Calu3 (cell line): Measurements from ENCODE around the gene RCHY1. TPM values are rescaled to one million over a fixed set of nuclear protein-coding genes. Genes with fewer than 3 reads are reported as not detected.

ENCODE experiments used
- BruUV-seq: library from RNA; stranded (reverse); fragments of 400-500 nt; replicated peaks from 2 replicates; lab custom pipeline; 2021; lab: Mats Ljungman, UMichigan
- CTCF ChIA-PET: fragments of 300-600 bp; sonication (Branson Sonifier 250); formaldehyde crosslinking; loops from one replicate; lab custom pipeline; 2022; ENCODE audit warnings: antibody characterized with exemption; lab: Charles Lee
- DNase-seq: peaks from one replicate; pipeline ENCODE4 v3.0.0; 2022
- H3K27ac Mint-ChIP-seq: one replicate; pipeline ENCODE4 v1.8.0; 2022; ENCODE audit warnings: mixed read lengths; ENCODE audit not compliant: unreplicated experiment
- H3K27me3 Mint-ChIP-seq: one replicate; pipeline ENCODE4 v1.8.0; 2022; ENCODE audit warnings: mixed read lengths; ENCODE audit not compliant: unreplicated experiment
- H3K36me3 Mint-ChIP-seq: one replicate; pipeline ENCODE4 v1.8.0; 2022; ENCODE audit warnings: mild to moderate bottlenecking, moderate library complexity, mixed read lengths; ENCODE audit not compliant: insufficient read depth, unreplicated experiment
- H3K4me1 Mint-ChIP-seq: one replicate; pipeline ENCODE4 v1.8.0; 2022; ENCODE audit warnings: mild to moderate bottlenecking, low read depth, mixed read lengths; ENCODE audit not compliant: unreplicated experiment
- H3K4me3 Mint-ChIP-seq: one replicate; pipeline ENCODE4 v1.8.0; 2022; ENCODE audit warnings: mild to moderate bottlenecking, low read depth, moderate library complexity, mixed read lengths; ENCODE audit not compliant: unreplicated experiment
- H3K9me3 Mint-ChIP-seq: one replicate; pipeline ENCODE4 v1.8.0; 2022; ENCODE audit warnings: low read depth, mixed read lengths; ENCODE audit not compliant: unreplicated experiment
- CTCF ChIP-seq: fragments of 200-600 bp; IDR thresholded peaks from one replicate; pipeline ENCODE4 v1.8.0; 2022; ENCODE audit warnings: antibody characterized with exemption; ENCODE audit not compliant: unreplicated experiment
- intact Hi-C: fragments of 100-400 bp; cut with micrococcal nuclease; formaldehyde crosslinking; loops from one replicate; pipeline ENCODE4 v1.10.0; 2022; ENCODE audit not compliant: unreplicated experiment
- total RNA-seq: library from RNA; stranded (reverse); gene quantifications from 2 replicates; pipeline ENCODE4 v1.2.3, GENCODE V29; 2022

Gene RCHY1
- total RNA-seq, 1 experiment from 2014 or later: 12.5 TPM

- TF ChIP-seq CTCF: no peak
- H3K4me3 Mint-ChIP-seq: no peak overlapping the region
- intact Hi-C loops: no loop called here
- BruUV-seq: no TSS peak
- no peaks in the 10 kb centered on the region for H3K9me3 Mint-ChIP-seq
- DNase-seq: no peak
- H3K4me1 Mint-ChIP-seq: no peaks in the 10 kb centered on the region
- CTCF ChIA-PET: no interaction called here
- no peak overlapping the region for H3K27ac Mint-ChIP-seq
- H3K27me3 Mint-ChIP-seq: no peaks in the 10 kb centered on the region
- H3K36me3 Mint-ChIP-seq: peaks cover 4% of the 10 kb centered on the region
Measured at GRCh38 chr4:75469896-75470295, 44.3 kb downstream of the RCHY1 start.

- Mint-ChIP-seq H3K27ac (no peak overlapping the region), H3K4me1 (no peaks in the 10 kb centered on the region), H3K27me3 (no peaks in the 10 kb centered on the region), H3K9me3 (no peaks in the 10 kb centered on the region), H3K36me3 (no peaks in the 10 kb centered on the region), H3K4me3 (no peak overlapping the region)
- CTCF ChIA-PET: no interaction called here
- BruUV-seq: no TSS peak
- no peak for TF ChIP-seq CTCF
- DNase-seq: no peak
- intact Hi-C loops: no loop called here
Measured at GRCh38 chr4:75457365-75457764, 56.8 kb downstream of the RCHY1 start.

- Mint-ChIP-seq H3K36me3 (no peaks in the 10 kb centered on the region), H3K4me1 (no peaks in the 10 kb centered on the region), H3K9me3 (peaks cover 2% of the 10 kb centered on the region), H3K27me3 (peaks cover 77% of the 10 kb centered on the region), H3K4me3 (no peak overlapping the region), H3K27ac (no peak overlapping the region)
- no peak for DNase-seq
- BruUV-seq: no TSS peak
- CTCF ChIA-PET: no interaction called here
- no peak for TF ChIP-seq CTCF
- intact Hi-C loops: no loop called here
Measured at GRCh38 chr4:75434105-75434504, 80.1 kb downstream of the RCHY1 start.

- peak; percentile 2 for DNase-seq
- Mint-ChIP-seq H3K36me3 (no peaks in the 10 kb centered on the region), H3K27me3 (peaks cover 70% of the 10 kb centered on the region), H3K9me3 (no peaks in the 10 kb centered on the region), H3K4me3 (no peak overlapping the region), H3K27ac (no peak overlapping the region), H3K4me1 (no peaks in the 10 kb centered on the region)
- CTCF ChIA-PET: no interaction called here
- no TSS peak for BruUV-seq
- intact Hi-C loops: no loop called here
- peak; percentile 30 for TF ChIP-seq CTCF
Measured at GRCh38 chr4:75432683-75433082, 81.5 kb downstream of the RCHY1 start.
